CD4-positive, alpha-beta T cell treated with Interferon alpha-2 for 1 hour (primary cell): ENCODE measurements around the gene C1orf56.
"Not testable (repeated sequence)": the region's sequence is repeated elsewhere in the genome, so short reads cannot be mapped to it uniquely, and the experiment has no call there.

Experiments used
- DNase-seq, 2 donors: peaks; one replicate each; pipeline ENCODE4 v3.0.0-alpha.2; 2020 to 2022

C1orf56 gene

DNA sequence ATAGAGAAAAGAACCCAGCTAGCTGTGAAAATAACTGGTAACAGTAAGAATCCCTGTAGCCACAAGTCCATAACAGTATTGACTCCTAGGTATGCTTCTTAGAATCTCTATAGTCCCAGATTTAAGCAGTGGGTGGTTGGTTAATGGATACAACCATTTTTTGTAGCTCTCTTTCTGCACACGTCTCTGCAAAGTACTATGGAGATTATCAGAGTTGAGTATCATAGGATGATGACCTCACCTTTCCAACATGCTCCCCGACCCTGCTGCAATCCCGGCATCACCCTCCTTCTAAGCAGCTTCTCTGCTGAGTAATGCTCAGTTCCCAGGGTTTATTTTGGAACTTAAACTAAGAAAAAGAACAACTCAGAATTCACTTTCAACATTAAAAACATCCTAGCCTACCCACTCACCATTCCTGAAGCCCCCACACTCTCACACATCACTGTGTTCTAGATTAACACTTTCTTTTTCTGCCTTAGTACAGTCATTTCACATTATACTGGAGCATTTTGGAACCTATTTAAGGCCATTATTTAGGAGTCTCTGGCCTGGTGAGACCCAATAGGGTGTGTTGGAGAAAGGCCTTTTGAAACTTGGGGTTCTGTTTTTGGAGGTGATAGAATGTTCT is 15.3 kb downstream of the C1orf56 start:
- DNase-seq: no peak

DNA sequence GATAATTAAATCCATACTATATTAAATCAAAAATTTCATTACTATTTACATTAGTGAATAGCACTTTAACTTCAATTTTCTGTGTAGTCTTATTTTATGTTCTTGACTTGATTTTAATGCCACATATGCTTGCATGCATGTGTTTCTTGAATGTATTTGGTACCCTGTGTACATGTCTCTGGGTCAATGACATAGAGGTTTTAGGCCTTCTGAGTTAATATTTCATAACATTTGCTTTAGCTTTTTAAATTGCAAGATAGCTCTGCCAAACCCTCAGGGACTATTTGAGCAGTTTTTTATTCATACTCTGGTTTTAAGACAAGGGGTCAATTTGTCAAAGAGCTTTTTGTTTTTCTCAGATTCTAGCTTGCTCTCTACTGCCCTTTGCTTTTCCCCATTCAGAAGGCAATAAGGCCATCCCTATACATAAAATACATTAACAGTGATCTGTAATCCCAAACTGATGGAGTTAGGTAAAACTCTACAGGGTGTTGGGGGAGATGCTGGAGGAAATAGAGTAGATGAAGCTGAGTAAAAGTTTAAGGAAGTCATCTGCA is 17.6 kb downstream of the C1orf56 start:
- no peak for DNase-seq

DNA sequence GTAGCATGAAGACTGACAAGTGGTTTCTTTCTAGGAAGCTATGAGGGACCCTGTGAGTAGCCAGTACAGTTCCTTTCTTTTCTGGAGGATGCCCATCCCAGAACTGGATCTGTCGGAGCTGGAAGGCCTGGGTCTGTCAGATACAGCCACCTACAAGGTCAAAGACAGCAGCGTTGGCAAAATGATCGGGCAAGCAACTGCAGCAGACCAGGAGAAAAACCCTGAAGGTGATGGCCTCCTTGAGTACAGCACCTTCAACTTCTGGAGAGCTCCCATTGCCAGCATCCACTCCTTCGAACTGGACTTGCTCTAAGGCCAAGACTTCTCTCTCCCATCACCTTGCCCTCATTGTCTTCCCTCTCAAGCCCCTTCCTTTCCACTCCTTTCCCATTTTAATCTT is 19.6 kb downstream of the C1orf56 start:
- DNase-seq: no peak

DNA sequence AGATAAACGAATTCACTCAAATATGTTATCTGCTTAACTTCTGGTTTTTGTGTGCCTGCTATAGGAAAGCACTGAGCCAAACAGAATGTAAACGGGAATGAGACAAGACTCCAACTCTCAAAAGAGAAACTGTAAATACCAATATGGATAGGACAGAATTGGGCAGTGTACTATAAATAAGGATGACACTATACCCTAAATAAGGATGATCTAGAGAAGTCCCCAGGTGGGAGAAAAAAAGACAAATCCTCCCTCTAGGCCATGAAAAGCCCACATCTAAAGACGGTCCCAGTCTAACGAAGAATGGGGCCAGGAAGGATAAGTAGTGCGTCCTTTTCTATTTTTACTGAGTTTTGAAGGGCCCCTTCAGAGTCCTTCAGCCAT is 21.5 kb downstream of the C1orf56 start:
- no peak for DNase-seq

DNA sequence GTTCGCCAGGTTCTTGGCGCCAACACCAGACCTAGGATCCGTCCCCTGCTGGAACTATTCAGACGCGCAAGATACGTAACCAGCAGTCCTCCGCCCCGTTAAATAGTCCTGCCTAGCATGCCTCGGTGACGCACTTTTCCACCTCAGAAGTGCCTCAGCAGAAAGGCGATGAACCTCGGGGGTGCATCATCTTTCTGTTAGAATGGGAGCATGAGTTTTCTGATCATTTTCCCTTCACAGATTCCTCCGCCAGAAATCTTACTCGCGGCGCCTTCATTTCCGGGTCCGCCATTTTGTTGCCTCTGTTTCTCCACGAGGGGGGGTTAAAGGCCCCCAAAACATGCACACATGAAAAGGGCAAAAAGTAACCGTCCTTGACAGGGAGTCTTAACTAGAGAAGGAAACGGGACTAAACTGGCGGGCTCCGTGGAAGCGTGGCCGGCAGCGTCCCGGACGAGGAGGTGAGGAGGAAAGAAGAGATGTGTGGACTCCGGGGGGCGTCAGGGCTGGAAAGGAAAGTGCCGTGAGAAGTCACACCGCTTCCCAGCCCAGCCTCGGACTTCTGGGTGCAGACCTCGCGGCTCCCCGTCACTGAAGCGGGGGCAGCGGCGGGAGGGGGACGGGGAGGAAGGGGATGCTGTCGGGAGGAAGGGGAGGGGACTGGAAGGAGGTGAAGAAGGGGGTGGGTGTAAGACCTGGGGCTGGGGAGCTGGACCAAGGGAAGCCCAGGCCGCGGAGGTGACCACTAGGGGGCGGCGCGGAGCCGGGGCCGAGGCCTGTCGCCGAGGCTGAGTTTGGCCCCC is 23.1 kb downstream of the C1orf56 start, which contains the start of gene GABPB2:
TSS of gene GABPB2 (plus strand) at position 288 of the 803 bp plus-strand sequence. CDS start 17,429 bp downstream, outside the sequence.
- DNase-seq: peak; percentile 84 to 89

DNA sequence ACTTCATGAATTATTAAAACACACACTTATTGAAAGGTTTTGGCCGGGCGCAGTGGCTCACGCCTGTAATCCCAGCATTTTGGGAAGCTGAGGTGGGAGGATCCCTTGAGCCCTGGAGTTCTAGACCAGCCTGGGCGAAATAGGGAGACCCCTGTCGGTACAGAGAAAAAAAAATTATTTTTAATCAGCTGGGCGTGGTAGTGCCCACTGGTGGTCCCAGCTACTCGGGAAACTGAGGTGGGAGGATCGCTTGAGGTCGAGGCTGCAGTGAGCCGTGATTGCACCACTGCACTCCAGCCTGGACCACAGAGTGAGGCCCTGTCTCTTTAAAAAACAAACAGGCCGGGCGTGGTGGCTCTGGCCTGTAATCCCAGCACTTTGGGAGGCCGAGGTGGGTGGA is 24.7 kb downstream of the C1orf56 start:
- no peak for DNase-seq

DNA sequence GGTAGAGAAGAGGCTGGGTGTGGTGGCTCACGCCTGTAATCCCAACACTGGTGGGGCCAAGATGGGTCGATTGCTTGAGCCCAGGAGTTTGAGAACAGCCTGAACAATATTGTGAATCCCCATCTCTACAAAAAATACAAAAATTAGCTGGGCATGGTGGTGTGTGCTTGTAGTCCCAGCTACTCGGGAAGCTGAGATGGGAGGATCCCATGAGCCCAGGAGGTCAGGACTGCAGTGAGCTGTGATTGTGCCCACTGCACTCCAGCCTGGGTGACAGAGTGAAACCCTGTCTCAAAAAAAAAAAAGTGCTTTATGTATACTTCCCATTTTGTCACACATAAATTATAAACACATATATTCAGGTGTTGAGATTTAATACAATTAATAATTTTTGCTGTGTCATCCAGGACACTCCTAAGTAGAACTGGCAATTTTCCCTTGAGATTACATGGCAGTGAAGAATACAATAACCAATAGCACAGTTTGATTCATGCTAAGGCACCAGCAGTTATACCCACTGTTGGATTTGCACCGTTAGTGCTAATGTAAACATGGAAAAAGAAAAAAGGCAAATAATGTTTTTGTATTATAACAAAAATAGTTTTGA is 38.5 kb downstream of the C1orf56 start:
- no peak for DNase-seq

DNA sequence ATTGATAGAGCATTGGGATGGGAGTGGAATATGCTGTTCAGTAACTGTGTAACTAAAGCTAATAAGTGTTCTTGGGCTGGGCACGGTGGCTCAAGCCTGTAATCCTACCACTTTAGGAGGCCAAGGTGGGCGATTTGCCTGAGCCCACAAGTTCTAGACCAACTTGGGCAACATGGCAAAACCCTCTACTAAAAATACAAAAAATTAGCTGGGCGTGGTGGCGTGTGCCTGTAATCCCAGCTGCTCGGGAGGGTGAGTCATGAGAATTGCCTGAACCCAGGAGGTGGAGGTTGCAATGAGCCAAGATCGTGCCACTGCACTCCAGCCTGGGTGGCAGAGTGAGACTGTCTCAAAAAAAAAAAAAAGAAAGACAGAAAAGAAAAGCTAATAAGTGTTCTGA is 49.9 kb downstream of the C1orf56 start:
- DNase-seq: not testable (repeated sequence)

DNA sequence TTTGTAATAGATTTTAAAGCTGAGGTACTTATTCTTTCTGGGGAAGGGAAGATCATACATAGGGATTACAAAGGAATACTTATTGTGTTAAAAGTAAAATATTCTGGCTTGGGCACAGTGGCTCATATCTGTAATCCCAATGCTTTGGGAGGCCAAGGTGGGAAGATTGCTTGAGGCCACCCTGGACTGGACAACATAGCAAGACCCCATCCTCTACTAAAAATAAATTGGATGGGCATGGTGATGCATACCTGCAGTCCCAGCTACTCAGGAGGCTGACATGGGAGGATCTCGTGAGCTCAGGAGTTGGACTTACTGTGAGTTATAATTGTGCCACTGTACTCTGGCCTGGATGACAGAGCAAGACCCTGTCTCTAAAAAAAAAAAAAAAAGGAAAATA is 50.6 kb downstream of the C1orf56 start:
- no peak for DNase-seq
